HepG2 (cell line): ENCODE data around the gene LRRC34. TPM values are rescaled to one million over a fixed set of nuclear protein-coding genes. Genes with fewer than 3 reads are reported as not detected.

Experiments
- HNRNPK ChIP-seq: fragments of 200-400 bp; formaldehyde crosslinking; IDR thresholded peaks from 2 replicates; pipeline ENCODE4 v1.6.1; 2018; ENCODE audit warnings: low read length, low read depth, moderate library complexity, mild to moderate bottlenecking; ENCODE audit not compliant: poor library complexity, severe bottlenecking
- polyA plus RNA-seq, 8 experiments: library from polyadenylated mRNA; depleted of rRNA in 3 of 8; stranded (reverse) in 7 of 8; unstranded in 1 of 8; fragments of >200 nt; fragmentation: Illumina TruSeq in 4 of 8; extraction: Trizol in 4 of 8; gene quantifications; 2 replicates each; pipeline versions ENCODE4 v1.2.1 to v1.2.3, GENCODE V29; 2011 to 2016; ENCODE audit warnings: low read depth in 4 of 8, missing spikeins in 1 of 8, mixed read lengths in 1 of 8; ENCODE audit not compliant: insufficient read depth in 1 of 8
- total RNA-seq, 5 experiments: library from RNA; depleted of rRNA; stranded (reverse); fragments of >200 nt; fragmentation: Illumina TruSeq; extraction: Trizol; gene quantifications; 2 replicates each; pipeline ENCODE4 v1.2.3, GENCODE V29; 2016; ENCODE audit warnings: low read depth in 1 of 5
- TF ChIP-seq, protein P1 (sequence below): sonication (generic); formaldehyde crosslinking; IDR thresholded peaks from 2 replicates; pipeline ENCODE4 v1.5.0; 2020; ENCODE audit warnings: missing genetic modification reagents
- TF ChIP-seq, protein P2 (sequence below): sonication (generic); formaldehyde crosslinking; IDR thresholded peaks from 2 replicates; pipeline ENCODE4 v1.4.0; 2020; ENCODE audit warnings: missing genetic modification reagents
- TF ChIP-seq, protein P3 (sequence below): sonication (generic); formaldehyde crosslinking; IDR thresholded peaks from 2 replicates; pipeline ENCODE4 v1.4.0; 2020; ENCODE audit warnings: missing genetic modification reagents
- TF ChIP-seq, protein P4 (sequence below): sonication (generic); formaldehyde crosslinking; IDR thresholded peaks from 2 replicates; pipeline ENCODE4 v1.4.0; 2020; ENCODE audit warnings: low read depth, mild to moderate bottlenecking, missing genetic modification reagents

LRRC34 gene
- total and polyA plus RNA-seq, 2 of the 13 experiments (the other 11 are each of a cell fraction or from before 2014, with no cell fraction given) = not detected

DNA sequence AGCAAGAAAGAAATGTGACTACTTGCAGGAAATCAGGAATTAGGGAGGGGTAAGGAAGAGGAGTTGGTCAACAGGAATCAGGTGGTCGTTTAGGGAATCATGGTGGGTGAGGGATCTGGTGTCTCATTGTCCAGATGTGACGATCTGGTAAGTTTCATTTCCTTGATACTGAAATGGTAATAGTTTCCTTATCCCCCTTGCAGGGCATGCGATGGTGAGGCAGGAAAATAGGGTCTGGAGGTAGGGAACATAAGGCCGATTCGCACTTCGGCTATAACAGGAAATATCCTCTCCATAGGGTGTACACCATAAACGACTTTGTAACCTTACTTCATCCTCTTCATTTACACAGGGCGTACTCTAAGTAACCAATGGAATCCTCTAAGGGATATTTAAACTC, 574 bp upstream of the LRRC34 start (continued):
- TF ChIP-seq, protein P1, sequence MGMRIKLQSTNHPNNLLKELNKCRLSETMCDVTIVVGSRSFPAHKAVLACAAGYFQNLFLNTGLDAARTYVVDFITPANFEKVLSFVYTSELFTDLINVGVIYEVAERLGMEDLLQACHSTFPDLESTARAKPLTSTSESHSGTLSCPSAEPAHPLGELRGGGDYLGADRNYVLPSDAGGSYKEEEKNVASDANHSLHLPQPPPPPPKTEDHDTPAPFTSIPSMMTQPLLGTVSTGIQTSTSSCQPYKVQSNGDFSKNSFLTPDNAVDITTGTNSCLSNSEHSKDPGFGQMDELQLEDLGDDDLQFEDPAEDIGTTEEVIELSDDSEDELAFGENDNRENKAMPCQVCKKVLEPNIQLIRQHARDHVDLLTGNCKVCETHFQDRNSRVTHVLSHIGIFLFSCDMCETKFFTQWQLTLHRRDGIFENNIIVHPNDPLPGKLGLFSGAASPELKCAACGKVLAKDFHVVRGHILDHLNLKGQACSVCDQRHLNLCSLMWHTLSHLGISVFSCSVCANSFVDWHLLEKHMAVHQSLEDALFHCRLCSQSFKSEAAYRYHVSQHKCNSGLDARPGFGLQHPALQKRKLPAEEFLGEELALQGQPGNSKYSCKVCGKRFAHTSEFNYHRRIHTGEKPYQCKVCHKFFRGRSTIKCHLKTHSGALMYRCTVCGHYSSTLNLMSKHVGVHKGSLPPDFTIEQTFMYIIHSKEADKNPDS (CRISPR knock-in tag) = no peak
- TF ChIP-seq, protein P2, sequence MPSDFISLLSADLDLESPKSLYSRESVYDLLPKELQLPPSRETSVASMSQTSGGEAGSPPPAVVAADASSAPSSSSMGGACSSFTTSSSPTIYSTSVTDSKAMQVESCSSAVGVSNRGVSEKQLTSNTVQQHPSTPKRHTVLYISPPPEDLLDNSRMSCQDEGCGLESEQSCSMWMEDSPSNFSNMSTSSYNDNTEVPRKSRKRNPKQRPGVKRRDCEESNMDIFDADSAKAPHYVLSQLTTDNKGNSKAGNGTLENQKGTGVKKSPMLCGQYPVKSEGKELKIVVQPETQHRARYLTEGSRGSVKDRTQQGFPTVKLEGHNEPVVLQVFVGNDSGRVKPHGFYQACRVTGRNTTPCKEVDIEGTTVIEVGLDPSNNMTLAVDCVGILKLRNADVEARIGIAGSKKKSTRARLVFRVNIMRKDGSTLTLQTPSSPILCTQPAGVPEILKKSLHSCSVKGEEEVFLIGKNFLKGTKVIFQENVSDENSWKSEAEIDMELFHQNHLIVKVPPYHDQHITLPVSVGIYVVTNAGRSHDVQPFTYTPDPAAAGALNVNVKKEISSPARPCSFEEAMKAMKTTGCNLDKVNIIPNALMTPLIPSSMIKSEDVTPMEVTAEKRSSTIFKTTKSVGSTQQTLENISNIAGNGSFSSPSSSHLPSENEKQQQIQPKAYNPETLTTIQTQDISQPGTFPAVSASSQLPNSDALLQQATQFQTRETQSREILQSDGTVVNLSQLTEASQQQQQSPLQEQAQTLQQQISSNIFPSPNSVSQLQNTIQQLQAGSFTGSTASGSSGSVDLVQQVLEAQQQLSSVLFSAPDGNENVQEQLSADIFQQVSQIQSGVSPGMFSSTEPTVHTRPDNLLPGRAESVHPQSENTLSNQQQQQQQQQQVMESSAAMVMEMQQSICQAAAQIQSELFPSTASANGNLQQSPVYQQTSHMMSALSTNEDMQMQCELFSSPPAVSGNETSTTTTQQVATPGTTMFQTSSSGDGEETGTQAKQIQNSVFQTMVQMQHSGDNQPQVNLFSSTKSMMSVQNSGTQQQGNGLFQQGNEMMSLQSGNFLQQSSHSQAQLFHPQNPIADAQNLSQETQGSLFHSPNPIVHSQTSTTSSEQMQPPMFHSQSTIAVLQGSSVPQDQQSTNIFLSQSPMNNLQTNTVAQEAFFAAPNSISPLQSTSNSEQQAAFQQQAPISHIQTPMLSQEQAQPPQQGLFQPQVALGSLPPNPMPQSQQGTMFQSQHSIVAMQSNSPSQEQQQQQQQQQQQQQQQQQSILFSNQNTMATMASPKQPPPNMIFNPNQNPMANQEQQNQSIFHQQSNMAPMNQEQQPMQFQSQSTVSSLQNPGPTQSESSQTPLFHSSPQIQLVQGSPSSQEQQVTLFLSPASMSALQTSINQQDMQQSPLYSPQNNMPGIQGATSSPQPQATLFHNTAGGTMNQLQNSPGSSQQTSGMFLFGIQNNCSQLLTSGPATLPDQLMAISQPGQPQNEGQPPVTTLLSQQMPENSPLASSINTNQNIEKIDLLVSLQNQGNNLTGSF (CRISPR knock-in tag) = no peak
- TF ChIP-seq, protein P3, sequence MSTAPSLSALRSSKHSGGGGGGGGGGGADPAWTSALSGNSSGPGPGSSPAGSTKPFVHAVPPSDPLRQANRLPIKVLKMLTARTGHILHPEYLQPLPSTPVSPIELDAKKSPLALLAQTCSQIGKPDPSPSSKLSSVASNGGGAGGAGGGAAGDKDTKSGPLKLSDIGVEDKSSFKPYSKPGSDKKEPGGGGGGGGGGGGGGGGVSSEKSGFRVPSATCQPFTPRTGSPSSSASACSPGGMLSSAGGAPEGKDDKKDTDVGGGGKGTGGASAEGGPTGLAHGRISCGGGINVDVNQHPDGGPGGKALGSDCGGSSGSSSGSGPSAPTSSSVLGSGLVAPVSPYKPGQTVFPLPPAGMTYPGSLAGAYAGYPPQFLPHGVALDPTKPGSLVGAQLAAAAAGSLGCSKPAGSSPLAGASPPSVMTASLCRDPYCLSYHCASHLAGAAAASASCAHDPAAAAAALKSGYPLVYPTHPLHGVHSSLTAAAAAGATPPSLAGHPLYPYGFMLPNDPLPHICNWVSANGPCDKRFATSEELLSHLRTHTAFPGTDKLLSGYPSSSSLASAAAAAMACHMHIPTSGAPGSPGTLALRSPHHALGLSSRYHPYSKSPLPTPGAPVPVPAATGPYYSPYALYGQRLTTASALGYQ (CRISPR knock-in tag) = no peak
- TF ChIP-seq, protein P4, sequence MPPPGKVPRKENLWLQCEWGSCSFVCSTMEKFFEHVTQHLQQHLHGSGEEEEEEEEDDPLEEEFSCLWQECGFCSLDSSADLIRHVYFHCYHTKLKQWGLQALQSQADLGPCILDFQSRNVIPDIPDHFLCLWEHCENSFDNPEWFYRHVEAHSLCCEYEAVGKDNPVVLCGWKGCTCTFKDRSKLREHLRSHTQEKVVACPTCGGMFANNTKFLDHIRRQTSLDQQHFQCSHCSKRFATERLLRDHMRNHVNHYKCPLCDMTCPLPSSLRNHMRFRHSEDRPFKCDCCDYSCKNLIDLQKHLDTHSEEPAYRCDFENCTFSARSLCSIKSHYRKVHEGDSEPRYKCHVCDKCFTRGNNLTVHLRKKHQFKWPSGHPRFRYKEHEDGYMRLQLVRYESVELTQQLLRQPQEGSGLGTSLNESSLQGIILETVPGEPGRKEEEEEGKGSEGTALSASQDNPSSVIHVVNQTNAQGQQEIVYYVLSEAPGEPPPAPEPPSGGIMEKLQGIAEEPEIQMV (CRISPR knock-in tag) = no peak
- TF ChIP-seq HNRNPK = no peak
